Tibial nerve (tissue), 3 donors: ENCODE results near the gene S100A16.

Source experiments
- POLR2A ChIP-seq, 2 donors: fragments of 450-650 bp; IDR thresholded peaks; one replicate each; pipeline ENCODE4 v1.6.1; 2017; ENCODE audit warnings: antibody characterized with exemption in 2 of 2, mild to moderate bottlenecking in 2 of 2, moderate library complexity in 2 of 2
- TF ChIP-seq, protein P1 (sequence below), 5 experiments: fragments of 200-600 bp in 3 of 5; fragments of 450-650 bp in 2 of 5; sonication (generic) in 3 of 5; IDR thresholded peaks; one replicate each; pipeline ENCODE4 v1.5.1; 2016 to 2019; ENCODE audit warnings: antibody characterized with exemption in 5 of 5, mild to moderate bottlenecking in 3 of 5, moderate library complexity in 2 of 5

DNA sequence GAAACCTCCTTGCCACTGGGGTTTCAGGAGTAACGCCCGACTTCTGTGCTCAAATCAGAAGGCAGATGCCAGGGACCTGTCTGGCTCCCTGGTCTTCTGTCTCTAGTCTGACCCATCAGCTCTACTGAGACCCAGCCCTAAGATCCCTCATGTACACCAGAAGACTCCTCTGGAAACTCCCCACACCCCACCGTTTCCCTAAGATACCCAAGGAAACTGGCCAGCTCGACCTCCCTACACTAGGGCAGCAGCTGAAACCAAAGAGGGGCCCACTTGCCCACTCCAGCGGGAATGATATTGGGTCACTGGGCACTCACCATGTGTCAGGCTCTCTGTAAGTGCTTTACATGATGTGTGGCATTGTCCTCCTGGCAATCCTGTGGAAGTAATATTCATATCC, 469 bp upstream of the S100A16 start:
- TF ChIP-seq, protein P1, sequence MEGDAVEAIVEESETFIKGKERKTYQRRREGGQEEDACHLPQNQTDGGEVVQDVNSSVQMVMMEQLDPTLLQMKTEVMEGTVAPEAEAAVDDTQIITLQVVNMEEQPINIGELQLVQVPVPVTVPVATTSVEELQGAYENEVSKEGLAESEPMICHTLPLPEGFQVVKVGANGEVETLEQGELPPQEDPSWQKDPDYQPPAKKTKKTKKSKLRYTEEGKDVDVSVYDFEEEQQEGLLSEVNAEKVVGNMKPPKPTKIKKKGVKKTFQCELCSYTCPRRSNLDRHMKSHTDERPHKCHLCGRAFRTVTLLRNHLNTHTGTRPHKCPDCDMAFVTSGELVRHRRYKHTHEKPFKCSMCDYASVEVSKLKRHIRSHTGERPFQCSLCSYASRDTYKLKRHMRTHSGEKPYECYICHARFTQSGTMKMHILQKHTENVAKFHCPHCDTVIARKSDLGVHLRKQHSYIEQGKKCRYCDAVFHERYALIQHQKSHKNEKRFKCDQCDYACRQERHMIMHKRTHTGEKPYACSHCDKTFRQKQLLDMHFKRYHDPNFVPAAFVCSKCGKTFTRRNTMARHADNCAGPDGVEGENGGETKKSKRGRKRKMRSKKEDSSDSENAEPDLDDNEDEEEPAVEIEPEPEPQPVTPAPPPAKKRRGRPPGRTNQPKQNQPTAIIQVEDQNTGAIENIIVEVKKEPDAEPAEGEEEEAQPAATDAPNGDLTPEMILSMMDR (IDR thresholded peaks at IDR 0.05), result no peak
- TF ChIP-seq POLR2A (IDR thresholded peaks at IDR 0.05), result no peak
